ENCODE results near the gene BAZ2A. TPM values are rescaled to one million over a fixed set of nuclear protein-coding genes. Genes with fewer than 3 reads are reported as not detected.

Gene BAZ2A
- total and polyA plus RNA-seq, 9 donors = 17.6 to 44.8 (median 35.6) TPM

- peaks cover 40% of the 10 kb centered on the region for H3K36me3 ChIP-seq (ENCODE audit: control insufficient read depth, insufficient read depth, low read length)
- peak overlapping the region; percentile 85 for H3K4me3 ChIP-seq (ENCODE audit: low read length)
- 0% methylated on average over 2 of the region's 12 CpGs for WGBS (ENCODE audit: insufficient coverage)
- peak overlapping the region; percentile 98 for H3K27ac ChIP-seq (ENCODE audit: low read length)
- peaks cover 51% of the 10 kb centered on the region for H3K4me1 ChIP-seq (ENCODE audit: control insufficient read depth, insufficient read depth, low read length)
- no peaks in the 10 kb centered on the region for H3K27me3 ChIP-seq (ENCODE audit: control insufficient read depth, insufficient read depth, low read length)
- no peaks in the 10 kb centered on the region for H3K9me3 ChIP-seq (replicated peaks; ENCODE audit: control insufficient read depth, low read depth, low read length)
- DNase-seq = peak; percentile 100
These were observed 6.8 kb upstream of the BAZ2A start for GRCh38 chr12:56636675-56637540.

- Histone ChIP-seq H3K4me3 (ENCODE audit: low read length) (peak overlapping the region; percentile 85), H3K4me1 (ENCODE audit: control insufficient read depth, insufficient read depth, low read length) (peaks cover 55% of the 10 kb centered on the region)
- 0% methylated on average over 19 of the region's 20 CpGs for WGBS (ENCODE audit: insufficient coverage)
These were observed 5.9 kb upstream of the BAZ2A start for GRCh38 chr12:56635806-56636674.

GRCh38 chr12:56634837-56635791, 5.0 kb upstream of the BAZ2A start:
- peak overlapping the region; percentile 98 for H3K27ac ChIP-seq (ENCODE audit: low read length)
- H3K4me1 ChIP-seq (ENCODE audit: control insufficient read depth, insufficient read depth, low read length) = peaks cover 61% of the 10 kb centered on the region
- H3K9me3 ChIP-seq (replicated peaks; ENCODE audit: control insufficient read depth, low read depth, low read length) = no peaks in the 10 kb centered on the region
- DNase-seq = peak; percentile 80
- WGBS (ENCODE audit: insufficient coverage) = under 1% methylated on average over 42 of the region's 47 CpGs
- peaks cover 25% of the 10 kb centered on the region for H3K36me3 ChIP-seq (ENCODE audit: control insufficient read depth, insufficient read depth, low read length)
- peak overlapping the region; percentile 85 for H3K4me3 ChIP-seq (ENCODE audit: low read length)
- H3K27me3 ChIP-seq (ENCODE audit: control insufficient read depth, insufficient read depth, low read length) = no peaks in the 10 kb centered on the region

More at GRCh38 chr12:56635806-56636674, 5.9 kb upstream of the BAZ2A start:
- H3K27ac ChIP-seq (ENCODE audit: low read length) = peak overlapping the region; percentile 98
- H3K36me3 ChIP-seq (ENCODE audit: control insufficient read depth, insufficient read depth, low read length) = peaks cover 33% of the 10 kb centered on the region
- H3K27me3 ChIP-seq (ENCODE audit: control insufficient read depth, insufficient read depth, low read length) = no peaks in the 10 kb centered on the region
- DNase-seq = peak; percentile 96
- no peaks in the 10 kb centered on the region for H3K9me3 ChIP-seq (replicated peaks; ENCODE audit: control insufficient read depth, low read depth, low read length)

- WGBS (ENCODE audit: insufficient coverage) = 0% methylated on average over 20 of the region's 27 CpGs
- peaks cover 61% of the 10 kb centered on the region for H3K4me1 ChIP-seq (ENCODE audit: control insufficient read depth, insufficient read depth, low read length)
These were observed 4.2 kb upstream of the BAZ2A start for GRCh38 chr12:56634242-56634836.

GRCh38 chr12:56633468-56634241, 3.5 kb upstream of the BAZ2A start:
- WGBS (ENCODE audit: insufficient coverage) = 67% methylated on average over 1 of the region's 12 CpGs
- Histone ChIP-seq H3K9me3 (replicated peaks; ENCODE audit: control insufficient read depth, low read depth, low read length) (no peaks in the 10 kb centered on the region), H3K27ac (ENCODE audit: low read length) (peak overlapping the region; percentile 23), H3K4me1 (ENCODE audit: control insufficient read depth, insufficient read depth, low read length) (peaks cover 61% of the 10 kb centered on the region), H3K4me3 (ENCODE audit: low read length) (peak overlapping the region; percentile 85), H3K36me3 (ENCODE audit: control insufficient read depth, insufficient read depth, low read length) (peaks cover 11% of the 10 kb centered on the region), H3K27me3 (ENCODE audit: control insufficient read depth, insufficient read depth, low read length) (no peaks in the 10 kb centered on the region)
- DNase-seq = peak; percentile 16

More at GRCh38 chr12:56634242-56634836, 4.2 kb upstream of the BAZ2A start:
- Histone ChIP-seq H3K9me3 (replicated peaks; ENCODE audit: control insufficient read depth, low read depth, low read length) (no peaks in the 10 kb centered on the region), H3K27me3 (ENCODE audit: control insufficient read depth, insufficient read depth, low read length) (no peaks in the 10 kb centered on the region), H3K4me3 (ENCODE audit: low read length) (peak overlapping the region; percentile 85), H3K36me3 (ENCODE audit: control insufficient read depth, insufficient read depth, low read length) (peaks cover 17% of the 10 kb centered on the region), H3K27ac (ENCODE audit: low read length) (peak overlapping the region; percentile 81)
- DNase-seq = peak; percentile 49

GRCh38 chr12:56632701-56633467, 2.8 kb upstream of the BAZ2A start:
- DNase-seq = peak; percentile 35
- no peak overlapping the region for H3K4me3 ChIP-seq (ENCODE audit: low read length)
- no CpG with 5 or more reads among the region's 4 CpGs for WGBS (ENCODE audit: insufficient coverage)
- H3K27ac ChIP-seq (ENCODE audit: low read length) = peak overlapping the region; percentile 23
- H3K9me3 ChIP-seq (replicated peaks; ENCODE audit: control insufficient read depth, low read depth, low read length) = no peaks in the 10 kb centered on the region
- peaks cover 4% of the 10 kb centered on the region for H3K36me3 ChIP-seq (ENCODE audit: control insufficient read depth, insufficient read depth, low read length)
- peaks cover 66% of the 10 kb centered on the region for H3K4me1 ChIP-seq (ENCODE audit: control insufficient read depth, insufficient read depth, low read length)
- no peaks in the 10 kb centered on the region for H3K27me3 ChIP-seq (ENCODE audit: control insufficient read depth, insufficient read depth, low read length)

GRCh38 chr12:56631790-56632700, 1.9 kb upstream of the BAZ2A start:
- no peak overlapping the region for H3K4me3 ChIP-seq (ENCODE audit: low read length)
- WGBS (ENCODE audit: insufficient coverage) = no CpG with 5 or more reads among the region's 13 CpGs
- H3K4me1 ChIP-seq (ENCODE audit: control insufficient read depth, insufficient read depth, low read length) = peaks cover 66% of the 10 kb centered on the region
- DNase-seq = peak; percentile 57
- no peaks in the 10 kb centered on the region for H3K27me3 ChIP-seq (ENCODE audit: control insufficient read depth, insufficient read depth, low read length)
- peaks cover under 1% of the 10 kb centered on the region for H3K36me3 ChIP-seq (ENCODE audit: control insufficient read depth, insufficient read depth, low read length)
- H3K9me3 ChIP-seq (replicated peaks; ENCODE audit: control insufficient read depth, low read depth, low read length) = no peaks in the 10 kb centered on the region
- no peak overlapping the region for H3K27ac ChIP-seq (ENCODE audit: low read length)
